Fibroblast of villous mesenchyme (primary cell): Measurements from ENCODE around the gene DSG2. TPM values are rescaled to one million over a fixed set of nuclear protein-coding genes. Genes with fewer than 3 reads are reported as not detected.
A peak's percentile ranks its signal among the peaks of the same experiment; 100 is the strongest.

Source experiments
- DNase-seq: peaks from one replicate; pipeline ENCODE4 v3.0.0-alpha.2; 2010; ENCODE audit warnings: low read depth
- H3K4me3 ChIP-seq: 2 replicates; pipeline ENCODE4 v1.5.1; 2011; ENCODE audit warnings: low read depth, mild to moderate bottlenecking, low read length
- total RNA-seq: library from RNA; depleted of rRNA; stranded (reverse); fragments of >200 nt; gene quantifications from 2 replicates; pipeline ENCODE4 v1.2.3, GENCODE V29; 2012
- TF ChIP-seq, protein P1 (sequence below): IDR thresholded peaks from 2 replicates; pipeline ENCODE4 v1.5.1; 2012; ENCODE audit warnings: low read depth, mild to moderate bottlenecking, low read length; ENCODE audit not compliant: insufficient read depth

Gene DSG2
- total RNA-seq, 1 donor = 2.6 TPM

DNA sequence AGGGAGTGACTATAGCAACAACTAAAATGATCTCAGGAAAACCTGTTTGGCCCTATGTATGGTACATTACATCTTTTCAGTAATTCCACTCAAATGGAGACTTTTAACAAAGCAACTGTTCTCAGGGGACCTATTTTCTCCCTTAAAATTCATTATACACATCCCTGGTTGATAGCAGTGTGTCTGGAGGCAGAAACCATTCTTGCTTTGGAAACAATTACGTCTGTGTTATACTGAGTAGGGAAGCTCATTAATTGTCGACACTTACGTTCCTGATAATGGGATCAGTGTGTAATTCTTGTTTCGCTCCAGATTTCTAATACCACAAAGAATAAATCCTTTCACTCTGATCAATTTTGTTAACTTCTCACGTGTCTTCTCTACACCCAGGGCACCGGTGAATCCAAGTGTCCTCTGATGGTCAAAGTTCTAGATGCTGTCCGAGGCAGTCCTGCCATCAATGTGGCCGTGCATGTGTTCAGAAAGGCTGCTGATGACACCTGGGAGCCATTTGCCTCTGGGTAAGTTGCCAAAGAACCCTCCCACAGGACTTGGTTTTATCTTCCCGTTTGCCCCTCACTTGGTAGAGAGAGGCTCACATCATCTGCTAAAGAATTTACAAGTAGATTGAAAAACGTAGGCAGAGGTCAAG, 94.7 kb downstream of the DSG2 start:
- TF ChIP-seq, protein P1, sequence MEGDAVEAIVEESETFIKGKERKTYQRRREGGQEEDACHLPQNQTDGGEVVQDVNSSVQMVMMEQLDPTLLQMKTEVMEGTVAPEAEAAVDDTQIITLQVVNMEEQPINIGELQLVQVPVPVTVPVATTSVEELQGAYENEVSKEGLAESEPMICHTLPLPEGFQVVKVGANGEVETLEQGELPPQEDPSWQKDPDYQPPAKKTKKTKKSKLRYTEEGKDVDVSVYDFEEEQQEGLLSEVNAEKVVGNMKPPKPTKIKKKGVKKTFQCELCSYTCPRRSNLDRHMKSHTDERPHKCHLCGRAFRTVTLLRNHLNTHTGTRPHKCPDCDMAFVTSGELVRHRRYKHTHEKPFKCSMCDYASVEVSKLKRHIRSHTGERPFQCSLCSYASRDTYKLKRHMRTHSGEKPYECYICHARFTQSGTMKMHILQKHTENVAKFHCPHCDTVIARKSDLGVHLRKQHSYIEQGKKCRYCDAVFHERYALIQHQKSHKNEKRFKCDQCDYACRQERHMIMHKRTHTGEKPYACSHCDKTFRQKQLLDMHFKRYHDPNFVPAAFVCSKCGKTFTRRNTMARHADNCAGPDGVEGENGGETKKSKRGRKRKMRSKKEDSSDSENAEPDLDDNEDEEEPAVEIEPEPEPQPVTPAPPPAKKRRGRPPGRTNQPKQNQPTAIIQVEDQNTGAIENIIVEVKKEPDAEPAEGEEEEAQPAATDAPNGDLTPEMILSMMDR = no peak
- DNase-seq = no peak
- H3K4me3 ChIP-seq = no peak overlapping the region

DNA sequence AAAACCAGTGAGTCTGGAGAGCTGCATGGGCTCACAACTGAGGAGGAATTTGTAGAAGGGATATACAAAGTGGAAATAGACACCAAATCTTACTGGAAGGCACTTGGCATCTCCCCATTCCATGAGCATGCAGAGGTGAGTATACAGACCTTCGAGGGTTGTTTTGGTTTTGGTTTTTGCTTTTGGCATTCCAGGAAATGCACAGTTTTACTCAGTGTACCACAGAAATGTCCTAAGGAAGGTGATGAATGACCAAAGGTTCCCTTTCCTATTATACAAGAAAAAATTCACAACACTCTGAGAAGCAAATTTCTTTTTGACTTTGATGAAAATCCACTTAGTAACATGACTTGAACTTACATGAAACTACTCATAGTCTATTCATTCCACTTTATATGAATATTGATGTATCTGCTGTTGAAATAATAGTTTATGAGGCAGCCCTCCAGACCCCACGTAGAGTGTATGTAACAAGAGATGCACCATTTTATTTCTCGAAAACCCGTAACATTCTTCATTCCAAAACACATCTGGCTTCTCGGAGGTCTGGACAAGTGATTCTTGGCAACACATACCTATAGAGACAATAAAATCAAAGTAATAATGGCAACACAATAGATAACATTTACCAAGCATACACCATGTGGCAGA, 97.3 kb downstream of the DSG2 start:
- TF ChIP-seq, protein P1 = no peak
- DNase-seq = no peak
- no peak overlapping the region for H3K4me3 ChIP-seq

DNA sequence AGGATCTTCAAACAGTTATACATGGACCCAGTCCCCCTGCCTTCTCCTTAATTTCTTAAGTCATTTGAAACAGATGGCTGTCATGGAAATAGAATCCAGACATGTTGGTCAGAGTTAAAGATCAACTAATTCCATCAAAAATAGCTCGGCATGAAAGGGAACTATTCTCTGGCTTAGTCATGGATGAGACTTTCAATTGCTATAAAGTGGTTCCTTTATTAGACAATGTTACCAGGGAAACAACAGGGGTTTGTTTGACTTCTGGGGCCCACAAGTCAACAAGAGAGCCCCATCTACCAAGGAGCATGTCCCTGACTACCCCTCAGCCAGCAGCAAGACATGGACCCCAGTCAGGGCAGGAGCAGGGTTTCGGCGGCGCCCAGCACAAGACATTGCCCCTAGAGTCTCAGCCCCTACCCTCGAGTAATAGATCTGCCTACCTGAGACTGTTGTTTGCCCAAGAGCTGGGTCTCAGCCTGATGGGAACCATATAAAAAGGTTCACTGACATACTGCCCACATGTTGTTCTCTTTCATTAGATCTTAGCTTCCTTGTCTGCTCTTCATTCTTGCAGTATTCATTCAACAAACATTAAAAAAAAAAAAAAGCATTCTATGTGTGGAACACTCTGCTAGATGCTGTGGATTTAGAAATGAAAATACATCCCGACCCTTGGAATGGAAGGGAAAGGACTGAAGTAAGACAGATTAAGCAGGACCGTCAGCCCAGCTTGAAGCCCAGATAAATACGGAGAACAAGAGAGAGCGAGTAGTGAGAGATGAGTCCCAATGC, 98.3 kb downstream of the DSG2 start:
- no peak overlapping the region for H3K4me3 ChIP-seq
- no peak for DNase-seq
- TF ChIP-seq, protein P1 = no peak

DNA sequence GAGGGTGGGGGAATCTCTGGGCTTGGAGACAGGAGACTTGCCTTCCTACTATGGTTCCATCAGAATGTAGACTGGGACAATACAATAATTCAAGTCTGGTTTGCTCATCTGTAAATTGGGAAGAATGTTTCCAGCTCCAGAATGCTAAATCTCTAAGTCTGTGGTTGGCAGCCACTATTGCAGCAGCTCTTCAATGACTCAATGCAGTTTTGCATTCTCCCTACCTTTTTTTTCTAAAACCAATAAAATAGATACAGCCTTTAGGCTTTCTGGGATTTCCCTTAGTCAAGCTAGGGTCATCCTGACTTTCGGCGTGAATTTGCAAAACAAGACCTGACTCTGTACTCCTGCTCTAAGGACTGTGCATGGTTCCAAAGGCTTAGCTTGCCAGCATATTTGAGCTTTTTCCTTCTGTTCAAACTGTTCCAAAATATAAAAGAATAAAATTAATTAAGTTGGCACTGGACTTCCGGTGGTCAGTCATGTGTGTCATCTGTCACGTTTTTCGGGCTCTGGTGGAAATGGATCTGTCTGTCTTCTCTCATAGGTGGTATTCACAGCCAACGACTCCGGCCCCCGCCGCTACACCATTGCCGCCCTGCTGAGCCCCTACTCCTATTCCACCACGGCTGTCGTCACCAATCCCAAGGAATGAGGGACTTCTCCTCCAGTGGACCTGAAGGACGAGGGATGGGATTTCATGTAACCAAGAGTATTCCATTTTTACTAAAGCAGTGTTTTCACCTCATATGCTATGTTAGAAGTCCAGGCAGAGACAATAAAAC, 100.2 kb downstream of the DSG2 start:
- no peak overlapping the region for H3K4me3 ChIP-seq
- peak; percentile 41 for DNase-seq
- TF ChIP-seq, protein P1 = no peak

Other genes with a start within 250 kb of the DSG2 start
- not detected in 2 replicates for gene DSG1, start 180.0 kb upstream of the DSG2 start, total RNA-seq
- gene DSG4, start 121.4 kb upstream of the DSG2 start, total RNA-seq = not detected in 2 replicates
- gene DSG3, start 50.4 kb upstream of the DSG2 start, total RNA-seq = under 0.01 TPM in 2 replicates
- gene TTR, start 93.7 kb downstream of the DSG2 start, total RNA-seq = not detected in 2 replicates
- 2.9 and 8.6 TPM in 2 replicates for gene B4GALT6, start 186.4 kb downstream of the DSG2 start, total RNA-seq